Measurements from ENCODE around the gene CCDC92.

Gene CCDC92

GRCh38 chr12:123971449-123971769, 1.2 kb downstream of the CCDC92 start:
- H3K4me1 Mint-ChIP-seq: peaks cover 49% of the 10 kb centered on the region
- peaks cover 16% of the 10 kb centered on the region for H3K36me3 Mint-ChIP-seq (ENCODE audit: low read depth)
- no peak for TF ChIP-seq CTCF (IDR thresholded peaks at IDR 0.05; ENCODE audit: unreplicated experiment in 3 of 3)
- H3K27ac Mint-ChIP-seq: peak overlapping the region; percentile 94 to 99 (median 94)
- no peaks in the 10 kb centered on the region for H3K9me3 Mint-ChIP-seq
- no peaks in the 10 kb centered on the region for H3K27me3 Mint-ChIP-seq (ENCODE audit: low read depth)
- peak overlapping the region; percentile 97 to 99 (median 98) for H3K4me3 Mint-ChIP-seq

GRCh38 chr12:123967121-123967586, 5.5 kb downstream of the CCDC92 start:
- H3K9me3 Mint-ChIP-seq: no peaks in the 10 kb centered on the region
- no peak overlapping the region for H3K27ac Mint-ChIP-seq
- no peak for TF ChIP-seq CTCF (IDR thresholded peaks at IDR 0.05; ENCODE audit: unreplicated experiment in 3 of 3)
- no peaks in the 10 kb centered on the region for H3K36me3 Mint-ChIP-seq (ENCODE audit: low read depth)
- no peak overlapping the region for H3K4me3 Mint-ChIP-seq
- peaks cover 36% of the 10 kb centered on the region for H3K4me1 Mint-ChIP-seq
- no peaks in the 10 kb centered on the region for H3K27me3 Mint-ChIP-seq (ENCODE audit: low read depth)

GRCh38 chr12:123966596-123966995, 6.0 kb downstream of the CCDC92 start:
- no peak overlapping the region for H3K4me3 Mint-ChIP-seq
- peaks cover 35% of the 10 kb centered on the region for H3K4me1 Mint-ChIP-seq
- no peaks in the 10 kb centered on the region for H3K9me3 Mint-ChIP-seq
- TF ChIP-seq CTCF (IDR thresholded peaks at IDR 0.05; ENCODE audit: unreplicated experiment in 3 of 3): no peak
- no peaks in the 10 kb centered on the region for H3K36me3 Mint-ChIP-seq (ENCODE audit: low read depth)
- no peaks in the 10 kb centered on the region for H3K27me3 Mint-ChIP-seq (ENCODE audit: low read depth)
- H3K27ac Mint-ChIP-seq: no peak overlapping the region

- H3K27ac Mint-ChIP-seq: no peak overlapping the region
- H3K36me3 Mint-ChIP-seq (ENCODE audit: low read depth): no peaks in the 10 kb centered on the region
- no peak overlapping the region for H3K4me3 Mint-ChIP-seq
- no peak for TF ChIP-seq CTCF (IDR thresholded peaks at IDR 0.05; ENCODE audit: unreplicated experiment in 3 of 3)
- H3K27me3 Mint-ChIP-seq (ENCODE audit: low read depth): no peaks in the 10 kb centered on the region
- no peaks in the 10 kb centered on the region for H3K9me3 Mint-ChIP-seq
- H3K4me1 Mint-ChIP-seq: peaks cover 22% of the 10 kb centered on the region
These were observed 7.2 kb downstream of the CCDC92 start for GRCh38 chr12:123965382-123965781.

- peaks cover 8% of the 10 kb centered on the region for H3K4me1 Mint-ChIP-seq
These were observed 8.8 kb downstream of the CCDC92 start for GRCh38 chr12:123963821-123964220.

More at GRCh38 chr12:123963821-123964220, 8.8 kb downstream of the CCDC92 start:
- H3K4me3 Mint-ChIP-seq: no peak overlapping the region
- no peaks in the 10 kb centered on the region for H3K27me3 Mint-ChIP-seq (ENCODE audit: low read depth)
- no peak overlapping the region for H3K27ac Mint-ChIP-seq
- TF ChIP-seq CTCF (IDR thresholded peaks at IDR 0.05; ENCODE audit: unreplicated experiment in 3 of 3): no peak
- H3K36me3 Mint-ChIP-seq (ENCODE audit: low read depth): no peaks in the 10 kb centered on the region
- H3K9me3 Mint-ChIP-seq: no peaks in the 10 kb centered on the region
